Measurements from ENCODE around the gene PPARD.

- no peak for TF ChIP-seq MAX (IDR thresholded peaks at IDR 0.05)
- TF ChIP-seq EGR1 (IDR thresholded peaks at IDR 0.05), result no peak
- TF ChIP-seq TAF1 (IDR thresholded peaks at IDR 0.05; ENCODE audit: low read depth), result no peak
- no peak for TF ChIP-seq RAD21 (IDR thresholded peaks at IDR 0.05; ENCODE audit: low read depth)
- TF ChIP-seq FOXM1 (IDR thresholded peaks at IDR 0.05; ENCODE audit: borderline replicate concordance, low read depth), result no peak
- no peak for TF ChIP-seq REST (IDR thresholded peaks at IDR 0.05; ENCODE audit: low read depth)
- TF ChIP-seq NFIC (IDR thresholded peaks at IDR 0.05), result no peak
Measured at GRCh38 chr6:35425284-35425683, 82.9 kb downstream of the PPARD start.
